HepG2 (cell line): ENCODE data around the gene POLD3. TPM values are rescaled to one million over a fixed set of nuclear protein-coding genes. Genes with fewer than 3 reads are reported as not detected.

Experiments
- ATAC-seq: fragments of 200-7000 bp; cut with Tn5 transposase; 3 replicates; pipeline ENCODE4 v1.9.1; 2020; ENCODE audit warnings: mild to moderate bottlenecking, moderate library complexity
- BruUV-seq: library from RNA; stranded (reverse); fragments of 400-500 nt; replicated peaks from 2 replicates; lab custom pipeline; 2021; lab: Mats Ljungman, UMichigan
- CTCF ChIA-PET: fragments of 300-600 bp; formaldehyde crosslinking; extraction: SDS; loops from one replicate; lab custom pipeline; 2021; ENCODE audit warnings: low total read pairs, inconsistent platforms, low intra/inter-chr PET ratio; lab: Yijun Ruan, JAX
- POLR2A ChIA-PET: fragments of 350-600 bp; sonication (Branson Sonifier 250); formaldehyde crosslinking; loops from one replicate; lab custom pipeline; 2020; ENCODE audit warnings: antibody characterized with exemption, inconsistent platforms; lab: Yijun Ruan, JAX
- DNase-seq: peaks from one replicate; pipeline ENCODE4 v3.0.0-alpha.2; 2015; ENCODE audit warnings: low spot score
- FAIRE-seq: peaks from 3 replicates; lab custom pipeline; 2011; peaks lifted over from hg19 to GRCh38; lab: Jason Lieb, UNC
- H2AFZ ChIP-seq: one replicate; pipeline ENCODE4 v1.6.1; 2011; ENCODE audit warnings: low read length, inconsistent platforms
- H3K27ac ChIP-seq: fragments of 300-600 bp; 3 replicates; pipeline ENCODE4 v1.8.0; 2011; ENCODE audit warnings: mixed run types, mild to moderate bottlenecking, mixed read lengths, low read length, inconsistent platforms; ENCODE audit not compliant: insufficient read depth; ENCODE audit errors: extremely low read length
- H3K27me3 ChIP-seq, 2 experiments: fragments of 200-600 bp in 1 of 2; 2 replicates in 1 of 2; 3 replicates in 1 of 2; pipeline versions ENCODE4 v1.6.0 to v1.8.0; 2011; ENCODE audit warnings: low read length in 2 of 2, mild to moderate bottlenecking in 2 of 2, moderate library complexity in 2 of 2, inconsistent platforms in 1 of 2; ENCODE audit not compliant: insufficient read depth in 2 of 2, control insufficient read depth in 1 of 2
- H3K36me3 ChIP-seq, 2 experiments: fragments of 200-600 bp in 1 of 2; replicated peaks in 1 of 2; 2 replicates in 1 of 2; 3 replicates in 1 of 2; pipeline versions ENCODE4 v1.5.1 to v1.8.0; 2011; ENCODE audit warnings: low read length in 2 of 2, inconsistent platforms in 1 of 2; ENCODE audit not compliant: insufficient read depth in 2 of 2, control insufficient read depth in 1 of 2
- H3K4me1 ChIP-seq: 2 replicates; pipeline ENCODE4 v1.5.1; 2012; ENCODE audit warnings: low read length, inconsistent platforms; ENCODE audit not compliant: insufficient read depth
- H3K4me2 ChIP-seq: 2 replicates; pipeline ENCODE4 v1.6.0; 2011; ENCODE audit warnings: low read depth, low read length, inconsistent platforms
- H3K4me3 ChIP-seq, 3 experiments: fragments of 200-600 bp in 1 of 3; sonication (generic), shearing (Covaris generic) in 1 of 3; replicated peaks in 1 of 3; 2 replicates each; pipeline ENCODE4 v1.5.1; 2011 to 2016; ENCODE audit warnings: low read length in 3 of 3, inconsistent platforms in 2 of 3, low read depth in 2 of 3, mild to moderate bottlenecking in 2 of 3, control low read depth in 1 of 3, mixed read lengths in 1 of 3; ENCODE audit not compliant: insufficient read depth in 1 of 3
- H3K79me2 ChIP-seq: one replicate; pipeline ENCODE4 v1.6.1; 2011; ENCODE audit warnings: low read length, inconsistent platforms; ENCODE audit not compliant: insufficient read depth
- H3K9ac ChIP-seq: 2 replicates; pipeline ENCODE4 v1.6.0; 2011; ENCODE audit warnings: mild to moderate bottlenecking, low read depth, low read length, inconsistent platforms; ENCODE audit not compliant: insufficient read depth
- H3K9me3 ChIP-seq: 2 replicates; pipeline ENCODE4 v1.5.1; 2012; ENCODE audit warnings: mild to moderate bottlenecking, low read length
- H4K20me1 ChIP-seq: 2 replicates; pipeline ENCODE4 v1.6.0; 2011; ENCODE audit warnings: inconsistent platforms, mild to moderate bottlenecking, low read length, moderate library complexity; ENCODE audit not compliant: insufficient read depth
- SALL2 ChIP-seq: sonication (generic); formaldehyde crosslinking; IDR thresholded peaks from 2 replicates; pipeline ENCODE4 v1.8.1; 2023; ENCODE audit warnings: mild to moderate bottlenecking, missing genetic modification reagents, inconsistent platforms
- TEAD2 ChIP-seq: sonication (generic); formaldehyde crosslinking; IDR thresholded peaks from 2 replicates; pipeline ENCODE4 v1.9.0; 2021; ENCODE audit warnings: missing genetic modification reagents
- ZBTB42 ChIP-seq: sonication (generic); formaldehyde crosslinking; IDR thresholded peaks from 2 replicates; pipeline ENCODE4 v1.5.0; 2020; ENCODE audit warnings: mild to moderate bottlenecking, missing genetic modification reagents
- ZFAT ChIP-seq: sonication (generic); formaldehyde crosslinking; conservative IDR thresholded peaks from 2 replicates; pipeline ENCODE4 v1.8.1; 2023; ENCODE audit warnings: missing genetic modification reagents, inconsistent platforms
- WGBS: methylation state at CpG from one replicate; pipeline ENCODE4 v1.1.6; 2017; ENCODE audit warnings: low lambda C conversion rate; 5-methylcytosine and 5-hydroxymethylcytosine counted together
- in situ Hi-C: cut with HindIII; loops from 2 replicates; pipeline ENCODE4 v1.10.0; 2017; ENCODE audit warnings: low pct_unique_long_range_greater_than_20kb; ENCODE audit not compliant: extremely low pct_ligation_motif_present
- intact Hi-C: fragments of 100-400 bp; cut with micrococcal nuclease; formaldehyde crosslinking; loops from one replicate; pipeline ENCODE4 v1.10.0; 2022; ENCODE audit not compliant: unreplicated experiment
- polyA plus RNA-seq, 8 experiments: library from polyadenylated mRNA; depleted of rRNA in 3 of 8; stranded (reverse) in 7 of 8; unstranded in 1 of 8; fragments of >200 nt; fragmentation: Illumina TruSeq in 4 of 8; extraction: Trizol in 4 of 8; gene quantifications; 2 replicates each; pipeline versions ENCODE4 v1.2.1 to v1.2.3, GENCODE V29; 2011 to 2016; ENCODE audit warnings: low read depth in 4 of 8, missing spikeins in 1 of 8, mixed read lengths in 1 of 8; ENCODE audit not compliant: insufficient read depth in 1 of 8
- total RNA-seq, 5 experiments: library from RNA; depleted of rRNA; stranded (reverse); fragments of >200 nt; fragmentation: Illumina TruSeq; extraction: Trizol; gene quantifications; 2 replicates each; pipeline ENCODE4 v1.2.3, GENCODE V29; 2016; ENCODE audit warnings: low read depth in 1 of 5
- TF ChIP-seq, protein P1 (sequence below): sonication (generic); formaldehyde crosslinking; IDR thresholded peaks from 2 replicates; pipeline ENCODE4 v1.4.0; 2020; ENCODE audit warnings: missing genetic modification reagents, borderline replicate concordance
- TF ChIP-seq, protein P2 (sequence below): IDR thresholded peaks from 2 replicates; pipeline ENCODE4 v1.6.1; 2016

The POLD3 gene
- total and polyA plus RNA-seq, 2 of the 13 experiments (the other 11 are each of a cell fraction or from before 2014, with no cell fraction given): 6.3 to 18.9 TPM

DNA sequence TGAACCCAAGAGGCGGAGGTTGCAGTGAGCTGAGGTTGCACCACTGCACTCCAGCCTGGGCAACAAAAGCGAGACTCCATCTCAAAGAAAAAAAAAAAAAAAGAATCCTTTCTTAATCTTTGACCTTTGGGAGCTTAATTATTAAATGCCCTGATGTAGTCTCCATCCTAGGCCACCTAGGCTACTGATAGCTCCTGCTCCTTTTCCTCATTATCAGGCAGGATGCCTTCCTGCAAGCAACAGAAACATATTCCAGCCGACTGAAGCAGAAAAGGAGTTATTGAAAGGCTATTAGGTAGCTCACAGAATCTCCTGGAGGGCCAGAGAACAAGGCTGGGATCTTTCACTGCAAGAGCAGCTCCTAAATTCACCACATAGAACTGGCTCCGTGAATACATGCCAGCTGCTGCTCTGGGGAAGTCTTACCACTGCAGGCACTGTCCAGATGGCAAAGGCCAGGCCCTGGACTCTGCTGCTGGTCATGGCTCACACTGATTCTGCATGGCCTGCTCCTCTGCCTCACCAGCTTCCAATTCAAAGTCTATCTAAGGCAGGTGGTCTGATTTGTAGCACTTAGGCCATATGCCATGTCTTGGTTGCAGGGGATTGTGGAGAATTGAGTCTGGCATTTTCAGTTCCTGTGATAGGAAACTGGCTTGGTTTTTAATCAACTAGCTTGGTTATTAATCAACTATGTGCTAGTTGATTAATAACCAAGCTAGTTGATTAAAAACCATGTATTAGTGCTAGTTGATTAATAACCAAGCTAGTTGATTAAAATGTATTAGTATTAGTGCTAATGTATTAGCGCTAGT is 26.0 kb upstream of the POLD3 start:
- Histone ChIP-seq H3K27ac (no peak overlapping the region), H3K36me3 (no peaks in the 10 kb centered on the region), H2AFZ (no peak overlapping the region), H3K4me2 (peak overlapping the region; percentile 21; the same call in 1 of the 2 replicates), H3K9me3 (peaks cover 6% of the 10 kb centered on the region; the same call in 1 of the 2 replicates), H3K4me1 (peaks cover 30% of the 10 kb centered on the region), H3K4me3 (no peak overlapping the region; a peak in 1 of 6 replicates), H4K20me1 (no peaks in the 10 kb centered on the region), H3K9ac (no peak overlapping the region), H3K79me2 (no peaks in the 10 kb centered on the region), H3K27me3 (peaks cover 0 to 2% of the 10 kb centered on the region in 2 experiments; a peak in 2 of 5 replicates)
- in situ Hi-C loops (no loop called here), intact Hi-C loops (no loop called here)
- ChIA-PET CTCF (no interaction called here), POLR2A (no interaction called here)
- TF ChIP-seq, protein P1, sequence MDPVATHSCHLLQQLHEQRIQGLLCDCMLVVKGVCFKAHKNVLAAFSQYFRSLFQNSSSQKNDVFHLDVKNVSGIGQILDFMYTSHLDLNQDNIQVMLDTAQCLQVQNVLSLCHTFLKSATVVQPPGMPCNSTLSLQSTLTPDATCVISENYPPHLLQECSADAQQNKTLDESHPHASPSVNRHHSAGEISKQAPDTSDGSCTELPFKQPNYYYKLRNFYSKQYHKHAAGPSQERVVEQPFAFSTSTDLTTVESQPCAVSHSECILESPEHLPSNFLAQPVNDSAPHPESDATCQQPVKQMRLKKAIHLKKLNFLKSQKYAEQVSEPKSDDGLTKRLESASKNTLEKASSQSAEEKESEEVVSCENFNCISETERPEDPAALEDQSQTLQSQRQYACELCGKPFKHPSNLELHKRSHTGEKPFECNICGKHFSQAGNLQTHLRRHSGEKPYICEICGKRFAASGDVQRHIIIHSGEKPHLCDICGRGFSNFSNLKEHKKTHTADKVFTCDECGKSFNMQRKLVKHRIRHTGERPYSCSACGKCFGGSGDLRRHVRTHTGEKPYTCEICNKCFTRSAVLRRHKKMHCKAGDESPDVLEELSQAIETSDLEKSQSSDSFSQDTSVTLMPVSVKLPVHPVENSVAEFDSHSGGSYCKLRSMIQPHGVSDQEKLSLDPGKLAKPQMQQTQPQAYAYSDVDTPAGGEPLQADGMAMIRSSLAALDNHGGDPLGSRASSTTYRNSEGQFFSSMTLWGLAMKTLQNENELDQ (CRISPR knock-in tag): no peak
- no peak for TF ChIP-seq TEAD2 (CRISPR knock-in tag)
- TF ChIP-seq, protein P2, sequence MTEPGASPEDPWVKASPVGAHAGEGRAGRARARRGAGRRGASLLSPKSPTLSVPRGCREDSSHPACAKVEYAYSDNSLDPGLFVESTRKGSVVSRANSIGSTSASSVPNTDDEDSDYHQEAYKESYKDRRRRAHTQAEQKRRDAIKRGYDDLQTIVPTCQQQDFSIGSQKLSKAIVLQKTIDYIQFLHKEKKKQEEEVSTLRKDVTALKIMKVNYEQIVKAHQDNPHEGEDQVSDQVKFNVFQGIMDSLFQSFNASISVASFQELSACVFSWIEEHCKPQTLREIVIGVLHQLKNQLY (CRISPR knock-in tag): no peak
- TF ChIP-seq ZFAT: no peak
- no peak for TF ChIP-seq SALL2 (CRISPR knock-in tag)
- no peak for TF ChIP-seq ZBTB42
- DNase-seq: no peak
- FAIRE-seq: no peak
- 45% methylated on average over 4 of the region's 5 CpGs for WGBS
- no TSS peak for BruUV-seq
- no peak; the same call in 2 of the 3 replicates for ATAC-seq
